ENCODE results near the gene SH3BP4. TPM values are rescaled to one million over a fixed set of nuclear protein-coding genes. Genes with fewer than 3 reads are reported as not detected.

The SH3BP4 gene
- total and polyA plus RNA-seq, 4 donors: 4.1 to 18.4 (median 12.2) TPM

- 93% methylated on average over 5 of the region's 5 CpGs for WGBS
- TF ChIP-seq JUND (IDR thresholded peaks at IDR 0.05) (no peak), HNF4A (conservative IDR thresholded peaks at IDR 0.05) (no peak), FOXA2 (IDR thresholded peaks at IDR 0.05) (no peak), MAX (IDR thresholded peaks at IDR 0.05) (no peak), GABPA (IDR thresholded peaks at IDR 0.05 in 1 of 2, conservative IDR thresholded peaks at IDR 0.05 in 1 of 2) (no peak), SP1 (IDR thresholded peaks at IDR 0.05) (no peak), EGR1 (IDR thresholded peaks at IDR 0.05; ENCODE audit: low read depth in 2 of 2) (no peak), HNF4G (IDR thresholded peaks at IDR 0.05) (no peak), YY1 (IDR thresholded peaks at IDR 0.05) (no peak), ATF3 (IDR thresholded peaks at IDR 0.05) (no peak), FOXA1 (IDR thresholded peaks at IDR 0.05) (no peak), NR2F2 (IDR thresholded peaks at IDR 0.05) (no peak), TAF1 (conservative IDR thresholded peaks at IDR 0.05) (no peak), ZBTB33 (IDR thresholded peaks at IDR 0.05) (no peak), REST (IDR thresholded peaks at IDR 0.05) (no peak), RXRA (IDR thresholded peaks at IDR 0.05) (no peak), CTCF (IDR thresholded peaks at IDR 0.05; ENCODE audit: low read depth, low read length, missing input control) (no peak)
These were observed 59.8 kb downstream of the SH3BP4 start for GRCh38 chr2:235011607-235011928.

More at GRCh38 chr2:235011607-235011928, 59.8 kb downstream of the SH3BP4 start:
- H3K36me3 ChIP-seq (ENCODE audit: control insufficient read depth in 4 of 4, insufficient read depth in 3 of 4, low read depth in 1 of 4, low read length in 3 of 4): no peaks in the 10 kb centered on the region
- peaks cover 12 to 32% (median 16%) of the 10 kb centered on the region in 4 donors for H3K4me1 ChIP-seq (ENCODE audit: control insufficient read depth in 4 of 4, insufficient read depth in 4 of 4, low read length in 3 of 4)
- H3K9me3 ChIP-seq (ENCODE audit: control insufficient read depth in 4 of 4, low read length in 3 of 4): no peaks in the 10 kb centered on the region
- no peak for DNase-seq (ENCODE audit: low spot score)
- no peak overlapping the region for H3K4me3 ChIP-seq (ENCODE audit: low read depth in 1 of 3, low read length in 3 of 3)
- no peak overlapping the region for H3K27ac ChIP-seq (ENCODE audit: low read depth in 1 of 2, low read length in 2 of 2)
- H3K27me3 ChIP-seq (ENCODE audit: control insufficient read depth in 4 of 4, insufficient read depth in 4 of 4, low read length in 3 of 4): no peaks in the 10 kb centered on the region
- no peak overlapping the region for H3K9ac ChIP-seq (ENCODE audit: low read depth in 1 of 2, low read length in 2 of 2)
